22Rv1 (cell line): Measurements from ENCODE around the gene LDLRAD4.

Experiments used
- ZFX ChIP-seq: fragments of 450-650 bp; IDR thresholded peaks from 2 replicates; pipeline ENCODE4 v1.6.1; 2017; ENCODE audit warnings: antibody characterized with exemption, borderline replicate concordance
- TF ChIP-seq, protein P1 (sequence below): fragments of 450-650 bp; IDR thresholded peaks from 2 replicates; pipeline ENCODE4 v1.5.1; 2017; ENCODE audit warnings: mild to moderate bottlenecking

GRCh38 chr18:13437034-13437433, 218.5 kb downstream of the LDLRAD4 start:
- TF ChIP-seq, protein P1, sequence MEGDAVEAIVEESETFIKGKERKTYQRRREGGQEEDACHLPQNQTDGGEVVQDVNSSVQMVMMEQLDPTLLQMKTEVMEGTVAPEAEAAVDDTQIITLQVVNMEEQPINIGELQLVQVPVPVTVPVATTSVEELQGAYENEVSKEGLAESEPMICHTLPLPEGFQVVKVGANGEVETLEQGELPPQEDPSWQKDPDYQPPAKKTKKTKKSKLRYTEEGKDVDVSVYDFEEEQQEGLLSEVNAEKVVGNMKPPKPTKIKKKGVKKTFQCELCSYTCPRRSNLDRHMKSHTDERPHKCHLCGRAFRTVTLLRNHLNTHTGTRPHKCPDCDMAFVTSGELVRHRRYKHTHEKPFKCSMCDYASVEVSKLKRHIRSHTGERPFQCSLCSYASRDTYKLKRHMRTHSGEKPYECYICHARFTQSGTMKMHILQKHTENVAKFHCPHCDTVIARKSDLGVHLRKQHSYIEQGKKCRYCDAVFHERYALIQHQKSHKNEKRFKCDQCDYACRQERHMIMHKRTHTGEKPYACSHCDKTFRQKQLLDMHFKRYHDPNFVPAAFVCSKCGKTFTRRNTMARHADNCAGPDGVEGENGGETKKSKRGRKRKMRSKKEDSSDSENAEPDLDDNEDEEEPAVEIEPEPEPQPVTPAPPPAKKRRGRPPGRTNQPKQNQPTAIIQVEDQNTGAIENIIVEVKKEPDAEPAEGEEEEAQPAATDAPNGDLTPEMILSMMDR: no peak
- no peak for TF ChIP-seq ZFX
